ENCODE data around the gene AOPEP. TPM values are rescaled to one million over a fixed set of nuclear protein-coding genes. Genes with fewer than 3 reads are reported as not detected.

The AOPEP gene
- total RNA-seq, 1 experiment from 2014 or later: 15.0 TPM

- peak overlapping the region in 2 of 3 experiments; percentile 0 to 78; a peak in 3 of 7 replicates for H3K27ac Mint-ChIP-seq
- H3K4me2 ChIP-seq (ENCODE audit: insufficient read depth, insufficient read length, low read length): no peak overlapping the region
These were observed 116.6 kb downstream of the AOPEP start for GRCh38 chr9:94843134-94843533.

More at GRCh38 chr9:94843134-94843533, 116.6 kb downstream of the AOPEP start:
- H3K18ac ChIP-seq (ENCODE audit: insufficient read length, low read depth, low read length): no peak overlapping the region
- H4K91ac ChIP-seq (ENCODE audit: insufficient read length, low read depth, low read length): no peak overlapping the region
- H3K4me1 ChIP-seq (ENCODE audit: insufficient read depth, low read length): no peaks in the 10 kb centered on the region
- H3K14ac ChIP-seq (ENCODE audit: insufficient read depth, low read length): no peak overlapping the region
- no peak overlapping the region for H2BK15ac ChIP-seq (ENCODE audit: low read depth, low read length)
- Mint-ChIP-seq H3K9me3 (peaks cover 4% of the 10 kb centered on the region in 2 experiments; a peak in 3 of 5 replicates), H3K36me3 (ENCODE audit: insufficient read depth in 1 of 3, low read depth in 3 of 3) (peaks cover 0 to 4% (median 0%) of the 10 kb centered on the region in 3 experiments; a peak in 3 of 7 replicates), H3K27me3 (ENCODE audit: low read depth) (no peaks in the 10 kb centered on the region), H3K4me1 (peaks cover 7 to 9% of the 10 kb centered on the region in 2 experiments), H3K4me3 (no peak overlapping the region)
- no peak overlapping the region for H2BK120ac ChIP-seq (ENCODE audit: low read depth, low read length, poor library complexity, severe bottlenecking)
- H4K8ac ChIP-seq (replicated peaks; ENCODE audit: insufficient read length, low read depth, low read length): no peak overlapping the region
- no peak overlapping the region for H2AFZ ChIP-seq (ENCODE audit: low read length)
- H2BK5ac ChIP-seq (ENCODE audit: insufficient read length, low read length): no peak overlapping the region
- TF ChIP-seq, protein P1, sequence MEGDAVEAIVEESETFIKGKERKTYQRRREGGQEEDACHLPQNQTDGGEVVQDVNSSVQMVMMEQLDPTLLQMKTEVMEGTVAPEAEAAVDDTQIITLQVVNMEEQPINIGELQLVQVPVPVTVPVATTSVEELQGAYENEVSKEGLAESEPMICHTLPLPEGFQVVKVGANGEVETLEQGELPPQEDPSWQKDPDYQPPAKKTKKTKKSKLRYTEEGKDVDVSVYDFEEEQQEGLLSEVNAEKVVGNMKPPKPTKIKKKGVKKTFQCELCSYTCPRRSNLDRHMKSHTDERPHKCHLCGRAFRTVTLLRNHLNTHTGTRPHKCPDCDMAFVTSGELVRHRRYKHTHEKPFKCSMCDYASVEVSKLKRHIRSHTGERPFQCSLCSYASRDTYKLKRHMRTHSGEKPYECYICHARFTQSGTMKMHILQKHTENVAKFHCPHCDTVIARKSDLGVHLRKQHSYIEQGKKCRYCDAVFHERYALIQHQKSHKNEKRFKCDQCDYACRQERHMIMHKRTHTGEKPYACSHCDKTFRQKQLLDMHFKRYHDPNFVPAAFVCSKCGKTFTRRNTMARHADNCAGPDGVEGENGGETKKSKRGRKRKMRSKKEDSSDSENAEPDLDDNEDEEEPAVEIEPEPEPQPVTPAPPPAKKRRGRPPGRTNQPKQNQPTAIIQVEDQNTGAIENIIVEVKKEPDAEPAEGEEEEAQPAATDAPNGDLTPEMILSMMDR (conservative IDR thresholded peaks at IDR 0.05): no peak
- H3K9me3 ChIP-seq (ENCODE audit: control insufficient read depth, low read depth, low read length): no peaks in the 10 kb centered on the region
- no peak overlapping the region for H3T11ph ChIP-seq (ENCODE audit: low read length)
- H3K79me2 ChIP-seq (ENCODE audit: insufficient read depth, low read length): no peaks in the 10 kb centered on the region
- H3K9ac ChIP-seq (ENCODE audit: extremely low read depth, insufficient read length, low read length): no peak overlapping the region
- H4K5ac ChIP-seq (ENCODE audit: insufficient read length, low read depth, low read length): no peak overlapping the region
- H3K79me1 ChIP-seq (ENCODE audit: insufficient read depth, low read depth, low read length, poor library complexity, severe bottlenecking): no peaks in the 10 kb centered on the region
- H3K23ac ChIP-seq (ENCODE audit: insufficient read length, low read depth, low read length): no peak overlapping the region
- DNase-seq: no peak
- no peak overlapping the region for H2BK12ac ChIP-seq (ENCODE audit: insufficient read length, low read depth, low read length)
- no peak overlapping the region for H2AK5ac ChIP-seq (ENCODE audit: insufficient read length, low read length)
- H2BK20ac ChIP-seq (ENCODE audit: low read depth, low read length, poor library complexity, severe bottlenecking): no peak overlapping the region
- H3K56ac ChIP-seq (ENCODE audit: insufficient read length, low read depth, low read length): no peak overlapping the region
- H3K27ac ChIP-seq (ENCODE audit: insufficient read length, low read depth, low read length): no peak overlapping the region
- no peaks in the 10 kb centered on the region for H4K20me1 ChIP-seq (ENCODE audit: control insufficient read depth, insufficient read depth, insufficient read length)
- H3K23me2 ChIP-seq (ENCODE audit: insufficient read length, low read depth, low read length, poor library complexity, severe bottlenecking): no peaks in the 10 kb centered on the region
- no peak overlapping the region for H3K4ac ChIP-seq (ENCODE audit: low read depth, low read length)
- WGBS (ENCODE audit: extremely low coverage, insufficient read length, low lambda C conversion rate): no CpG with 5 or more reads among the region's 4 CpGs
- no peaks in the 10 kb centered on the region for H3K27me3 ChIP-seq (ENCODE audit: insufficient read depth, low read length)
